ENCODE results near the gene SLCO4A1.
"Not testable (repeated sequence)": the region's sequence is repeated elsewhere in the genome, so short reads cannot be mapped to it uniquely, and the experiment has no call there.

Gene SLCO4A1

GRCh38 chr20:62627425-62627824, 14.9 kb upstream of the SLCO4A1 start:
- H3K4me3 ChIP-seq (ENCODE audit: low read length); H3K36me3 ChIP-seq (ENCODE audit: control insufficient read depth, low read depth, low read length); H3K27ac ChIP-seq (ENCODE audit: low read length); H3K9ac ChIP-seq (ENCODE audit: low read length); H3K9me3 ChIP-seq (ENCODE audit: control insufficient read depth, low read depth, low read length); H3K27me3 ChIP-seq (ENCODE audit: control insufficient read depth, insufficient read depth, low read length): not testable (repeated sequence)
- H3K4me1 ChIP-seq (ENCODE audit: control insufficient read depth, low read depth, low read length): peaks cover 14% of the 10 kb centered on the region

DNA sequence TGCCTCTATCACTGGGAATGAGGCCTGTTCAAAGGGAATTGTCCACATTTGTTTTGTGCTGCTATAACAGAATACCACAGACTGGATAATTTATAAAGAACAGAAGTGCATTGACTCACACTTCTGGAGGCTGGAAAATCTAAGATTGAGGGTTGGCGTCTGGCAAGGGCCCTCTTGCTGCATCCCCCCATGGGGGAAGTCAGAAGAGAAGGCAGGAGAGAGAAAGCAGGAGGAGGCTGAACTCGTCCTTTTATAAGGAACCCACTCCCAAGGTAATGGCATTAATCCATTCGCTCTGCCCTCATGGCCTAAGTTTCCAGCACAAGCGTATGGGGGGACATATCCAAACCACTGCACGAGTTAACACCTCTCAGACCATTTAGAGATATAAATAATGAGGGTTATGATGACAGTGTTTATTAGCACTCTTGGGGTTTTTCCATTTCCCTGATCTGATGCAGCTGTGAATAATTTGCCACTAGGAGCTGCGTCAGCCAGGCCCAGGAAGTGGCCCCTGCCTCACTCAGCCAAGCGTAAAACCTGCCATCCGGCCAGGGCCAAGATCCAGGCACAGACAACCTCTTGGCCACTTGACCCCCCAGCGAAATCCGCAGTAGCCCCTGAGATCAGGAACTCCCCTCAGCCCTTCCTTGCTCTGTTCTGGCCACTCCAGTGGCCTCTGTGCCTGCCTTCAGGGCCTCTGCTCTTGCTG, 14.2 kb upstream of the SLCO4A1 start:
- H3K27me3 ChIP-seq (ENCODE audit: control insufficient read depth, insufficient read depth, low read length): no peaks in the 10 kb centered on the region
- no peaks in the 10 kb centered on the region for H3K36me3 ChIP-seq (ENCODE audit: control insufficient read depth, low read depth, low read length)
- no peak overlapping the region for H3K27ac ChIP-seq (ENCODE audit: low read length)
- H3K4me3 ChIP-seq (ENCODE audit: low read length): no peak overlapping the region
- H3K4me1 ChIP-seq (ENCODE audit: control insufficient read depth, low read depth, low read length): peaks cover 14% of the 10 kb centered on the region
- H3K9me3 ChIP-seq (ENCODE audit: control insufficient read depth, low read depth, low read length): no peaks in the 10 kb centered on the region
- no peak overlapping the region for H3K9ac ChIP-seq (ENCODE audit: low read length)

GRCh38 chr20:62628691-62629090, 13.6 kb upstream of the SLCO4A1 start:
- H3K36me3 ChIP-seq (ENCODE audit: control insufficient read depth, low read depth, low read length): no peaks in the 10 kb centered on the region
- no peak overlapping the region for H3K4me3 ChIP-seq (ENCODE audit: low read length)
- H3K27me3 ChIP-seq (ENCODE audit: control insufficient read depth, insufficient read depth, low read length): no peaks in the 10 kb centered on the region
- no peak overlapping the region for H3K27ac ChIP-seq (ENCODE audit: low read length)
- no peak overlapping the region for H3K9ac ChIP-seq (ENCODE audit: low read length)
- H3K9me3 ChIP-seq (ENCODE audit: control insufficient read depth, low read depth, low read length): no peaks in the 10 kb centered on the region
- H3K4me1 ChIP-seq (ENCODE audit: control insufficient read depth, low read depth, low read length): peaks cover 7% of the 10 kb centered on the region

- Histone ChIP-seq H3K4me3 (ENCODE audit: low read length) (no peak overlapping the region), H3K27me3 (ENCODE audit: control insufficient read depth, insufficient read depth, low read length) (no peaks in the 10 kb centered on the region), H3K9ac (ENCODE audit: low read length) (no peak overlapping the region), H3K27ac (ENCODE audit: low read length) (no peak overlapping the region), H3K36me3 (ENCODE audit: control insufficient read depth, low read depth, low read length) (no peaks in the 10 kb centered on the region), H3K9me3 (ENCODE audit: control insufficient read depth, low read depth, low read length) (no peaks in the 10 kb centered on the region), H3K4me1 (ENCODE audit: control insufficient read depth, low read depth, low read length) (peaks cover 6% of the 10 kb centered on the region)
These were observed 12.3 kb upstream of the SLCO4A1 start for GRCh38 chr20:62629864-62630470.

- Histone ChIP-seq H3K4me3 (ENCODE audit: low read length) (no peak overlapping the region), H3K9me3 (ENCODE audit: control insufficient read depth, low read depth, low read length) (no peaks in the 10 kb centered on the region), H3K27ac (ENCODE audit: low read length) (no peak overlapping the region), H3K4me1 (ENCODE audit: control insufficient read depth, low read depth, low read length) (peaks cover 10% of the 10 kb centered on the region), H3K27me3 (ENCODE audit: control insufficient read depth, insufficient read depth, low read length) (no peaks in the 10 kb centered on the region), H3K9ac (ENCODE audit: low read length) (no peak overlapping the region), H3K36me3 (ENCODE audit: control insufficient read depth, low read depth, low read length) (no peaks in the 10 kb centered on the region)
These were observed 10.7 kb upstream of the SLCO4A1 start for GRCh38 chr20:62631336-62632308.

DNA sequence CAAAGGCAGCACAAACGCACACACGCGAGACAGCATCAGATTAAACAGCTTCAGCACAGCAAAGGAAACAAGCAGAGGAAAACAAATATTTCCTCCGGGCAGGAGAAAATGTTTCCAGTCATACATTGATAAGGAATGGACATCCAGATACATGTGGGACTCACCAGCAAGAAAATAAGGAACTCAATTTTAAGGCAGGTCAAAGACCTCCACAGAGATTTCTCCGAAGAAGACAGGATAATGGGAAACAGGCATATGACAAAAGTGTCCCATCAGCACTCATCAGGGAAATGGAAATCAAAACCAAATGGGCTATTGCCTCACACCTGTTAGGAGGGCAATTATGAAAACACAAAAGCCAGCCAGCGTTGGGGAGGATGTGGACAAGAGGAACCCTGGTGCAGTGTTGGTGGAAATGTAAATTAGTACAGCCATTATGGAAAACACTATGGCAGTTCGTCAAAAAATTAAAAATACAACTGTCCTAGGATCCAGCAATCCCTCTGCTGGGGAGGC, 9.7 kb upstream of the SLCO4A1 start:
- H3K27ac ChIP-seq (ENCODE audit: low read length): no peak overlapping the region
- peaks cover 10% of the 10 kb centered on the region for H3K4me1 ChIP-seq (ENCODE audit: control insufficient read depth, low read depth, low read length)
- no peak overlapping the region for H3K4me3 ChIP-seq (ENCODE audit: low read length)
- H3K9me3 ChIP-seq (ENCODE audit: control insufficient read depth, low read depth, low read length): no peaks in the 10 kb centered on the region
- no peaks in the 10 kb centered on the region for H3K27me3 ChIP-seq (ENCODE audit: control insufficient read depth, insufficient read depth, low read length)
- H3K36me3 ChIP-seq (ENCODE audit: control insufficient read depth, low read depth, low read length): no peaks in the 10 kb centered on the region
- no peak overlapping the region for H3K9ac ChIP-seq (ENCODE audit: low read length)

DNA sequence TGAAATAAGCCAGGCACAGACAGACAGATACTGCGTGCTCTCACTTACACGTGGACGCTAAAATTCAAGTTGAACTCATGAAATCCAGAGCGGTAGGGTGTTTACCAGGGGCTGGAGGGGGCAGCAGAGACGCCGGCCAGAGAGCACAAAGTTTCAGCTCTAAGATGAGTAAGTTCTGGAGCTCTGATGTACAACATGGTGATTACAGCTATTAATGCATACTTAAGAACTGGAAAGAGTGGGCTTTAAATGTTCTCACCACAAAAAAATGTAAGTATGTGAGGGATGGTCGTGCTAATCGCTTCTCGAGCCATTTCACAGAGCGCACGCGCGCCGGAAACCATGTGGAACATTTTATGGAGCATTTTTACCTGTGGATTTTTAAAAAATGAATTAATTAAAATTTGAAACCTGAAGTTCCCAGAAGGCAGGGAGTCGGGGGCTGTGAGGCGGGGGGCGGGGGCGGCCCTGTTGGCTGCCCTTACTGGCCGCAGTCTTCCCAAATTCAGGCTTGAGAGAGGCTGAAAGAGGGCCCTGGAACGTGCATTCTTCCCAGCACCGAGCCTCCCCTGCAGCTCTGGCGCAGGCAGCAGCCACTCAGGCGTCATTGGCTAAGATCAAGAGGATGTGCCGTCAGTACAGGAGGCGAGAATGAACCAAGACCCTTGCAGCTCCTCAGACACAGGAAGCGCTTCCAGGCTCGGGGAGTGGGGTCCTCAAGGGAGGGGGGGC, 8.5 kb upstream of the SLCO4A1 start:
- Histone ChIP-seq H3K27ac (ENCODE audit: low read length) (no peak overlapping the region), H3K27me3 (ENCODE audit: control insufficient read depth, insufficient read depth, low read length) (no peaks in the 10 kb centered on the region), H3K4me1 (ENCODE audit: control insufficient read depth, low read depth, low read length) (peaks cover 5% of the 10 kb centered on the region), H3K4me3 (ENCODE audit: low read length) (no peak overlapping the region), H3K9ac (ENCODE audit: low read length) (no peak overlapping the region), H3K9me3 (ENCODE audit: control insufficient read depth, low read depth, low read length) (no peaks in the 10 kb centered on the region), H3K36me3 (ENCODE audit: control insufficient read depth, low read depth, low read length) (no peaks in the 10 kb centered on the region)

DNA sequence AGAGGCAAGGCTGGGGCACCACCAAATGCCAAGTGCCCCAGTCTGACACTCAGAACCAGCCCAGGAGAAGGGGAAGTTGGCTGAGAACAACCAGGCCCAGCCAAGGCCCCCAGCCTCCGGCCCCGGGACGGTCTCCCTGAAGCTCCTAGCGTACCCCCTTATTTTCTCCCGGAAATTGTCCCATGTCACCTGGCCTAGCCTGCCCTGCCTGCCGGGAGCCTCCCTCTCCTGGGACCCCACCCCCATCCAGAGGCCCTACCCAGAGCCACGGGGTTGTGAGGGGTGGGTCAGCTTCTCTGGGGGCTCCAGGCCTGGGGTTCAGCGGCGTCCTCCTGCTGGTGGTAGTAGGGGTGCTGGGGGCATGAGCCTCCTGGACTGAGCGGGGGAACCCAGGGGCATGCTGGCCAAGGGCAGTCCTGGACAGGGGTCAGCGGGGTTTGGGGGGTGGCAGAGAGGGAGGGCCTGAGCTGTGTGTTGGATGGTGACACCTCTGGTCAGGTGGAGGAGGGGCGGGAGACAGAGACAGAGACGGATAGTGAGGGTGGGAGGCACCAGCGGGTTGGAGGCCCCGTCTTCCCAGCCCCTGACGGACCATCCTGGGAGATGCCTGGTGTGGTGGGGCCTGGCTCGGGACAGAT, 7.9 kb upstream of the SLCO4A1 start:
- Histone ChIP-seq H3K4me1 (ENCODE audit: control insufficient read depth, low read depth, low read length) (peaks cover 3% of the 10 kb centered on the region), H3K27me3 (ENCODE audit: control insufficient read depth, insufficient read depth, low read length) (peaks cover 3% of the 10 kb centered on the region), H3K9ac (ENCODE audit: low read length) (no peak overlapping the region), H3K27ac (ENCODE audit: low read length) (no peak overlapping the region), H3K4me3 (ENCODE audit: low read length) (no peak overlapping the region), H3K36me3 (ENCODE audit: control insufficient read depth, low read depth, low read length) (no peaks in the 10 kb centered on the region), H3K9me3 (ENCODE audit: control insufficient read depth, low read depth, low read length) (no peaks in the 10 kb centered on the region)

- Histone ChIP-seq H3K4me3 (ENCODE audit: low read length) (no peak overlapping the region), H3K9me3 (ENCODE audit: control insufficient read depth, low read depth, low read length) (no peaks in the 10 kb centered on the region), H3K27me3 (ENCODE audit: control insufficient read depth, insufficient read depth, low read length) (peaks cover 9% of the 10 kb centered on the region), H3K9ac (ENCODE audit: low read length) (no peak overlapping the region), H3K27ac (ENCODE audit: low read length) (no peak overlapping the region), H3K4me1 (ENCODE audit: control insufficient read depth, low read depth, low read length) (peaks cover 3% of the 10 kb centered on the region), H3K36me3 (ENCODE audit: control insufficient read depth, low read depth, low read length) (no peaks in the 10 kb centered on the region)
These were observed 7.1 kb upstream of the SLCO4A1 start for GRCh38 chr20:62635232-62635631.

DNA sequence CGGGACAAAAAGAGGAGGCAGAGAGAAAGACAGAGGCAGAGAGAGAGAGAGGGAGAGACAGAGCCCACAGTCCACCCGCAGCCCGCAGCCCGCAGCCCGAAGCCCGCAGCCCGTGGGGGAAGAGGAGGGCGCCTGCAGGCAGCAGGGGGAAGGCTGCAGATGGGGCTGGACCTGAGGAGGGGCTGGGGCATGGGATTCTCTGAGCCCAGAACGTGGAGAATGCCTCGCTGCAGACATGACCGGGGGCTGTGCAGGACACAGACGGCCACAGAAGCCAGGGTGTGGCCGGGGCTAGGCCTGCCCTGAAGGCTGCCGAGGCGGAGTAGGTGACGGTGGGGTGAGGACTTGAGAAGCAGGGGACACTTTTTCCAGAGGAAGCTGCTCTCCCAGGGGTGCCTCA, 6.5 kb upstream of the SLCO4A1 start:
- Histone ChIP-seq H3K9ac (ENCODE audit: low read length) (no peak overlapping the region), H3K9me3 (ENCODE audit: control insufficient read depth, low read depth, low read length) (no peaks in the 10 kb centered on the region), H3K27ac (ENCODE audit: low read length) (no peak overlapping the region), H3K4me3 (ENCODE audit: low read length) (no peak overlapping the region), H3K27me3 (ENCODE audit: control insufficient read depth, insufficient read depth, low read length) (peaks cover 16% of the 10 kb centered on the region), H3K36me3 (ENCODE audit: control insufficient read depth, low read depth, low read length) (no peaks in the 10 kb centered on the region), H3K4me1 (ENCODE audit: control insufficient read depth, low read depth, low read length) (peaks cover 3% of the 10 kb centered on the region)

Measured in iPS-18a (cell line).